Body of pancreas (tissue), 4 donors: ENCODE data around the gene ANKS1B.

Experiments used
- POLR2A ChIP-seq, 3 donors: fragments of 450-650 bp; IDR thresholded peaks; one replicate each; pipeline ENCODE4 v1.6.1; 2016; ENCODE audit warnings: antibody characterized with exemption in 3 of 3, mild to moderate bottlenecking in 2 of 3
- TF ChIP-seq, protein P1 (sequence below), 7 experiments: fragments of 450-650 bp in 4 of 7; fragments of 200-600 bp in 3 of 7; sonication (generic) in 3 of 7; IDR thresholded peaks; one replicate each; pipeline ENCODE4 v1.5.1; 2016 to 2019; ENCODE audit warnings: antibody characterized with exemption in 7 of 7

- TF ChIP-seq, protein P1, sequence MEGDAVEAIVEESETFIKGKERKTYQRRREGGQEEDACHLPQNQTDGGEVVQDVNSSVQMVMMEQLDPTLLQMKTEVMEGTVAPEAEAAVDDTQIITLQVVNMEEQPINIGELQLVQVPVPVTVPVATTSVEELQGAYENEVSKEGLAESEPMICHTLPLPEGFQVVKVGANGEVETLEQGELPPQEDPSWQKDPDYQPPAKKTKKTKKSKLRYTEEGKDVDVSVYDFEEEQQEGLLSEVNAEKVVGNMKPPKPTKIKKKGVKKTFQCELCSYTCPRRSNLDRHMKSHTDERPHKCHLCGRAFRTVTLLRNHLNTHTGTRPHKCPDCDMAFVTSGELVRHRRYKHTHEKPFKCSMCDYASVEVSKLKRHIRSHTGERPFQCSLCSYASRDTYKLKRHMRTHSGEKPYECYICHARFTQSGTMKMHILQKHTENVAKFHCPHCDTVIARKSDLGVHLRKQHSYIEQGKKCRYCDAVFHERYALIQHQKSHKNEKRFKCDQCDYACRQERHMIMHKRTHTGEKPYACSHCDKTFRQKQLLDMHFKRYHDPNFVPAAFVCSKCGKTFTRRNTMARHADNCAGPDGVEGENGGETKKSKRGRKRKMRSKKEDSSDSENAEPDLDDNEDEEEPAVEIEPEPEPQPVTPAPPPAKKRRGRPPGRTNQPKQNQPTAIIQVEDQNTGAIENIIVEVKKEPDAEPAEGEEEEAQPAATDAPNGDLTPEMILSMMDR (IDR thresholded peaks at IDR 0.05): no peak
- TF ChIP-seq POLR2A (IDR thresholded peaks at IDR 0.05): no peak
Observed at GRCh38 chr12:99435095-99435791, 549.5 kb downstream of the ANKS1B start.
